HFFc6 (cell line): ENCODE data around the gene PCGF2. TPM values are rescaled to one million over a fixed set of nuclear protein-coding genes. Genes with fewer than 3 reads are reported as not detected.
"Not testable (repeated sequence)": the region's sequence is repeated elsewhere in the genome, so short reads cannot be mapped to it uniquely, and the experiment has no call there.

Experiments used
- DNase-seq: peaks from one replicate; pipeline ENCODE4 v3.0.0-alpha.2; 2018
- H3K27ac Mint-ChIP-seq: 2 replicates; pipeline ENCODE4 v1.8.0; 2020; ENCODE audit warnings: mild to moderate bottlenecking, mixed read lengths
- H3K27me3 Mint-ChIP-seq: 2 replicates; pipeline ENCODE4 v1.8.0; 2021; ENCODE audit warnings: mild to moderate bottlenecking, moderate library complexity, mixed read lengths; ENCODE audit not compliant: insufficient read depth
- H3K36me3 Mint-ChIP-seq: 2 replicates; pipeline ENCODE4 v1.8.0; 2021; ENCODE audit warnings: low read depth, mixed read lengths
- H3K4me1 Mint-ChIP-seq: 2 replicates; pipeline ENCODE4 v1.8.0; 2020; ENCODE audit warnings: low read depth, mixed read lengths
- H3K4me3 Mint-ChIP-seq: 2 replicates; pipeline ENCODE4 v1.8.0; 2020; ENCODE audit warnings: mild to moderate bottlenecking, moderate library complexity, mixed read lengths
- H3K9me3 Mint-ChIP-seq: 2 replicates; pipeline ENCODE4 v1.8.0; 2020; ENCODE audit warnings: mild to moderate bottlenecking, mixed read lengths
- CTCF ChIP-seq: fragments of 200-600 bp; sonication (generic); IDR thresholded peaks from 2 replicates; pipeline ENCODE4 v1.5.0; 2021; ENCODE audit warnings: antibody characterized with exemption, mild to moderate bottlenecking
- total RNA-seq, 6 experiments: library from RNA; stranded (reverse); fragmentation: NEBNext Ultra II Directional; extraction: Animal tissue kit (Norgen Biotek cat#: 25700); gene quantifications; 2 replicates in 1 of 6; 3 replicates in 5 of 6; pipeline ENCODE4 v1.2.3, GENCODE V29; 2021

PCGF2 gene
- total RNA-seq, 6 experiments from 2014 or later: 59.7 to 73.5 (median 69.0) TPM

- H3K36me3 Mint-ChIP-seq: peaks cover 7% of the 10 kb centered on the region; the same call in 1 of the 2 replicates
- peak within 1 kb of the TSS; percentile 87 for H3K27ac Mint-ChIP-seq
- no peaks in the 10 kb centered on the region for H3K9me3 Mint-ChIP-seq
- peak within 1 kb of the TSS; percentile 96 for H3K4me3 Mint-ChIP-seq
- DNase-seq: peak; percentile 49
- peak; percentile 84 for TF ChIP-seq CTCF
- peaks cover 5% of the 10 kb centered on the region for H3K27me3 Mint-ChIP-seq
- H3K4me1 Mint-ChIP-seq: peaks cover 45% of the 10 kb centered on the region
Observed at GRCh38 chr17:38729886-38730525, 18.1 kb downstream of the PCGF2 start, which contains the start of gene CISD3. Gene CISD3, plus strand, starts transcription at chr17:38730341. Its CDS starts 18 bp downstream, at chr17:38730359.

GRCh38 chr17:38729368-38729885 is 18.7 kb downstream of the PCGF2 start:
- TF ChIP-seq CTCF: no peak
- peaks cover 44% of the 10 kb centered on the region for H3K4me1 Mint-ChIP-seq
- H3K9me3 Mint-ChIP-seq: no peaks in the 10 kb centered on the region
- H3K36me3 Mint-ChIP-seq: peaks cover 7% of the 10 kb centered on the region; the same call in 1 of the 2 replicates
- H3K4me3 Mint-ChIP-seq: peak overlapping the region; percentile 80
- peaks cover 5% of the 10 kb centered on the region for H3K27me3 Mint-ChIP-seq
- peak overlapping the region; percentile 29; the same call in 1 of the 2 replicates for H3K27ac Mint-ChIP-seq
- DNase-seq: no peak

- no peak overlapping the region for H3K4me3 Mint-ChIP-seq
- peaks cover 5% of the 10 kb centered on the region for H3K27me3 Mint-ChIP-seq
- H3K4me1 Mint-ChIP-seq: peaks cover 41% of the 10 kb centered on the region
- peaks cover 7% of the 10 kb centered on the region; the same call in 1 of the 2 replicates for H3K36me3 Mint-ChIP-seq
- no peak for DNase-seq
- no peaks in the 10 kb centered on the region for H3K9me3 Mint-ChIP-seq
- H3K27ac Mint-ChIP-seq: no peak overlapping the region
- no peak for TF ChIP-seq CTCF
Observed at GRCh38 chr17:38728290-38728831, 19.8 kb downstream of the PCGF2 start.

- no peak overlapping the region for H3K4me3 Mint-ChIP-seq
- no peak for DNase-seq
- H3K27me3 Mint-ChIP-seq: peaks cover 5% of the 10 kb centered on the region
- H3K9me3 Mint-ChIP-seq: no peaks in the 10 kb centered on the region
- H3K36me3 Mint-ChIP-seq: peaks cover 1% of the 10 kb centered on the region; the same call in 1 of the 2 replicates
- no peak for TF ChIP-seq CTCF
- peaks cover 38% of the 10 kb centered on the region for H3K4me1 Mint-ChIP-seq
- no peak overlapping the region for H3K27ac Mint-ChIP-seq
Observed at GRCh38 chr17:38727736-38728135, 20.4 kb downstream of the PCGF2 start.

- H3K36me3 Mint-ChIP-seq, H3K27ac Mint-ChIP-seq, H3K9me3 Mint-ChIP-seq, H3K27me3 Mint-ChIP-seq, H3K4me3 Mint-ChIP-seq, DNase-seq: not testable (repeated sequence)
- peaks cover 22% of the 10 kb centered on the region for H3K4me1 Mint-ChIP-seq
Observed at GRCh38 chr17:38726145-38726544, 22.0 kb downstream of the PCGF2 start.

- no peak for DNase-seq
- Mint-ChIP-seq H3K36me3 (peaks cover 9% of the 10 kb centered on the region; the same call in 1 of the 2 replicates), H3K27ac (no peak overlapping the region)
Observed at GRCh38 chr17:38725066-38725465, 23.1 kb downstream of the PCGF2 start.

More at GRCh38 chr17:38725066-38725465, 23.1 kb downstream of the PCGF2 start:
- H3K4me3 Mint-ChIP-seq: no peak overlapping the region
- TF ChIP-seq CTCF: no peak
- peaks cover 14% of the 10 kb centered on the region for H3K4me1 Mint-ChIP-seq
- no peaks in the 10 kb centered on the region for H3K9me3 Mint-ChIP-seq
- no peaks in the 10 kb centered on the region for H3K27me3 Mint-ChIP-seq
